GM18858 (cell line): ENCODE results near the gene WBP2.

Source experiments
- ATAC-seq: cut with Tn5 transposase; IDR thresholded peaks from one replicate; pipeline ENCODE4 v1.9.1; 2021; ENCODE audit not compliant: unreplicated experiment

The WBP2 gene

GRCh38 chr17:75855310-75856061 lies at the start of gene WBP2:
TSS of gene WBP2 (minus strand) at chr17:75855335. CDS start at chr17:75855297, 38 bp downstream.
- peak; percentile 83 for ATAC-seq

- ATAC-seq = no peak
Measured at GRCh38 chr17:75902406-75902805, 47.3 kb upstream of the WBP2 start.

GRCh38 chr17:75901727-75902126 lies 46.6 kb upstream of the WBP2 start:
- ATAC-seq = no peak

- no peak for ATAC-seq
Measured at GRCh38 chr17:75900691-75901533, 45.8 kb upstream of the WBP2 start.

GRCh38 chr17:75899767-75900468 lies 44.8 kb upstream of the WBP2 start:
- ATAC-seq = no peak

- ATAC-seq = no peak
Measured at GRCh38 chr17:75899353-75899752, 44.2 kb upstream of the WBP2 start.

GRCh38 chr17:75898791-75899190 lies 43.7 kb upstream of the WBP2 start:
- no peak for ATAC-seq

- no peak for ATAC-seq
Measured at GRCh38 chr17:75898065-75898464, 42.9 kb upstream of the WBP2 start.

GRCh38 chr17:75897160-75898019 lies 42.3 kb upstream of the WBP2 start:
- no peak for ATAC-seq

GRCh38 chr17:75896415-75897159 lies 41.5 kb upstream of the WBP2 start, which contains the start of gene TRIM65:
TSS of gene TRIM65 (minus strand) at chr17:75896951. CDS start at chr17:75896937, 14 bp downstream.
- ATAC-seq = peak; percentile 49

GRCh38 chr17:75895370-75896155 lies 40.4 kb upstream of the WBP2 start:
- no peak for ATAC-seq

- no peak for ATAC-seq
Measured at GRCh38 chr17:75894049-75894733, 39.1 kb upstream of the WBP2 start.

- ATAC-seq = no peak
Measured at GRCh38 chr17:75893305-75894048, 38.3 kb upstream of the WBP2 start.

- ATAC-seq = no peak
Measured at GRCh38 chr17:75892556-75893224, 37.6 kb upstream of the WBP2 start.

GRCh38 chr17:75891605-75892555 lies 36.7 kb upstream of the WBP2 start:
- ATAC-seq = no peak

- ATAC-seq = no peak
Measured at GRCh38 chr17:75891022-75891604, 36.0 kb upstream of the WBP2 start.
